PC-3 (cell line): ENCODE data around the gene ICE2.

ENCODE experiments used
- CTCF ChIP-seq: fragments of 300-600 bp; sonication (generic); conservative IDR thresholded peaks from 2 replicates; pipeline ENCODE4 v1.5.1; 2017; ENCODE audit warnings: antibody characterized with exemption, low read depth, mild to moderate bottlenecking, low read length
- EZH2 ChIP-seq: fragments of 300-600 bp; sonication (generic); IDR thresholded peaks from one replicate; pipeline ENCODE4 v1.6.1; 2017; ENCODE audit warnings: antibody characterized with exemption, mild to moderate bottlenecking, low read length; ENCODE audit not compliant: unreplicated experiment
- EZH2phosphoT487 ChIP-seq: fragments of 300-600 bp; sonication (generic); IDR thresholded peaks from 2 replicates; pipeline ENCODE4 v1.6.1; 2018; ENCODE audit warnings: mild to moderate bottlenecking, antibody characterized with exemption, low read length, borderline replicate concordance

GRCh38 chr15:60480888-60481287 lies 1.9 kb upstream of the ICE2 start:
- TF ChIP-seq CTCF (no peak), EZH2 (no peak), EZH2phosphoT487 (no peak)
